Suprapubic skin (tissue), 4 donors: ENCODE data around the gene OR2F2. TPM values are rescaled to one million over a fixed set of nuclear protein-coding genes. Genes with fewer than 3 reads are reported as not detected.

Experiments
- DNase-seq, 2 donors: peaks; one replicate each; pipeline ENCODE4 v3.0.0-alpha.2; 2019; ENCODE audit warnings: low spot score in 2 of 2
- H3K27ac ChIP-seq: fragments of 200-600 bp; sonication (generic); one replicate; pipeline ENCODE4 v1.5.1; 2019
- H3K27me3 ChIP-seq: fragments of 200-600 bp; sonication (generic); one replicate; pipeline ENCODE4 v1.5.1; 2019
- H3K36me3 ChIP-seq: fragments of 200-600 bp; sonication (generic); one replicate; pipeline ENCODE4 v1.5.1; 2019
- H3K4me1 ChIP-seq: fragments of 200-600 bp; sonication (generic); one replicate; pipeline ENCODE4 v1.5.1; 2019
- H3K4me3 ChIP-seq: fragments of 200-600 bp; sonication (generic); one replicate; pipeline ENCODE4 v1.5.1; 2019; ENCODE audit warnings: mild to moderate bottlenecking
- H3K9me3 ChIP-seq: fragments of 200-600 bp; sonication (generic); one replicate; pipeline ENCODE4 v1.5.1; 2019
- CTCF ChIP-seq, 2 donors: fragments of 200-600 bp in 1 of 2; fragments of 450-650 bp in 1 of 2; sonication (generic) in 1 of 2; IDR thresholded peaks; one replicate each; pipeline ENCODE4 v1.5.1; 2016 to 2019; ENCODE audit warnings: antibody characterized with exemption in 2 of 2, mild to moderate bottlenecking in 1 of 2, moderate library complexity in 1 of 2
- EP300 ChIP-seq: sonication (generic); formaldehyde crosslinking; IDR thresholded peaks from one replicate; pipeline ENCODE4 v1.6.1; 2017; ENCODE audit warnings: antibody characterized with exemption
- POLR2A ChIP-seq, 2 donors: fragments of 450-650 bp; IDR thresholded peaks; one replicate each; pipeline ENCODE4 v1.6.1; 2017; ENCODE audit warnings: antibody characterized with exemption in 2 of 2, mild to moderate bottlenecking in 2 of 2, moderate library complexity in 2 of 2
- POLR2AphosphoS5 ChIP-seq, 3 donors: sonication (generic); formaldehyde crosslinking; IDR thresholded peaks; one replicate each; pipeline ENCODE4 v1.6.1; 2017; ENCODE audit warnings: antibody characterized with exemption in 3 of 3
- WGBS: methylation state at CpG from one replicate; pipeline ENCODE4 v1.1.5; 2018; 5-methylcytosine and 5-hydroxymethylcytosine counted together
- total RNA-seq, 4 donors: library from RNA; depleted of rRNA; stranded (reverse); fragments of >200 nt; gene quantifications; one replicate each; pipeline ENCODE4 v1.1.0, GENCODE V29; 2016

Gene OR2F2
- total RNA-seq, 4 donors from 2014 or later = not detected

GRCh38 chr7:143891457-143891856 lies 43.6 kb upstream of the OR2F2 start:
- 85% methylated on average over 2 of the region's 2 CpGs for WGBS
- Histone ChIP-seq H3K4me1 (no peaks in the 10 kb centered on the region), H3K9me3 (no peaks in the 10 kb centered on the region), H3K4me3 (no peak overlapping the region), H3K27me3 (no peaks in the 10 kb centered on the region), H3K36me3 (peaks cover 3% of the 10 kb centered on the region), H3K27ac (no peak overlapping the region)
- no peak for TF ChIP-seq POLR2A (IDR thresholded peaks at IDR 0.05)
- no peak for TF ChIP-seq CTCF (IDR thresholded peaks at IDR 0.05)
- no peak for TF ChIP-seq POLR2AphosphoS5 (IDR thresholded peaks at IDR 0.05)
- no peak for TF ChIP-seq EP300
- no peak for DNase-seq

DNA sequence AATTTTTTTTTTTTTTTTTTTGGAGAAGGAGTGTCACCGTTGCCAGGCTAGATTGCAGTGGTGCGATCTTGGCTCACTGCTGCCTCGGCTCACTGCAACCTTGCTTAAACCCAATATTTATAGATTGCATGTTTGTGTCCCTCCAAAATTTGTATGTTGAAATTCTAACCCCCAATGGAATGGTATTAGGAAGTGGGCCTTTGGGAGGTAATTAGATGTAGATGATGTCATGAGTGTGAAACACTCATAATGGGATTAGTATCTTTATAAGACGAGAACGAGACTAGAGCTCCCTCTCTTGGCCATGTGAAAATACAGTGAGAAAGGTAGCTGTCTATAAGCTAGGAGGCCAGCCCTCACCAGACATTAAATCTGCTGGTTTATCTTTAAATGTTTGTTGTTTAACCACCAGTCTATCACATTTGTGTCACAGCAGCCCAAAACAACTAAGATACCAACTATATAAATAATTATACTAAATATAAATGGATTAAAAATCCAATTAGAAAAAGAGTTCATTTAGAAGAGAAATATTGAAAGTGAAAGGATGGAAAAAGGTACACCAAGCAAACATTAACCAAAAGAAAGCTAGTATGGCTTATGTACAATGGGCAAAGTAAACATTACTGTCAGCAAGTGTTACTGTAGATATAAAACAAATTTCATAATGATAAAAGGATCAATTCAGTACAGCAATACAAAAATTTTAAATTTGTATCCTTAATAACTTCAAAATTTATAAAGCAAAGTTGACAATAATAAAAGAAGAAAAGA lies 42.3 kb upstream of the OR2F2 start:
- no peak for DNase-seq
- Histone ChIP-seq H3K9me3 (no peaks in the 10 kb centered on the region), H3K27ac (no peak overlapping the region), H3K4me3 (no peak overlapping the region), H3K4me1 (no peaks in the 10 kb centered on the region), H3K27me3 (no peaks in the 10 kb centered on the region), H3K36me3 (peaks cover 3% of the 10 kb centered on the region)
- TF ChIP-seq POLR2A (IDR thresholded peaks at IDR 0.05) = no peak
- TF ChIP-seq EP300 = no peak
- TF ChIP-seq CTCF (IDR thresholded peaks at IDR 0.05) = no peak
- no peak for TF ChIP-seq POLR2AphosphoS5 (IDR thresholded peaks at IDR 0.05)
- 91% methylated on average over 5 of the region's 5 CpGs for WGBS

DNA sequence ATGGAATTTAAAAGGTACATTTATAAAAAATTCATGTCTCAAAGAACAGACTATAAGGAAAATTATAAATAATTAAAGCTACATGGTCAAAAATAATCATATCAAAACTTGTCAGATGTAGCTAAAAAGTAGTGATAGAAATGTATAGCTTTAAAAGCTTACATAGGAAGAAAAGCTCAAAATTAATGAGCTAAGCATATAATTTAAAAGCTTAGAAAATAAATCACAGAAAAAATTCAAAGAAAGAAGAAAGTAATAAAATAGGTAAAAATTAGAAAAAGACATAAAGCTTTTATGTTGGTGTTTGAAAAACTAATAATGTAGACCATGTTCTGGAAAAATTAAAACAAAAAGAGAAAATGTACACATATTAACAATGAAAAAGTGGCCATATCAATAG lies 38.4 kb upstream of the OR2F2 start:
- H3K9me3 ChIP-seq = no peaks in the 10 kb centered on the region
- H3K27ac ChIP-seq = no peak overlapping the region
- no peaks in the 10 kb centered on the region for H3K27me3 ChIP-seq

DNA sequence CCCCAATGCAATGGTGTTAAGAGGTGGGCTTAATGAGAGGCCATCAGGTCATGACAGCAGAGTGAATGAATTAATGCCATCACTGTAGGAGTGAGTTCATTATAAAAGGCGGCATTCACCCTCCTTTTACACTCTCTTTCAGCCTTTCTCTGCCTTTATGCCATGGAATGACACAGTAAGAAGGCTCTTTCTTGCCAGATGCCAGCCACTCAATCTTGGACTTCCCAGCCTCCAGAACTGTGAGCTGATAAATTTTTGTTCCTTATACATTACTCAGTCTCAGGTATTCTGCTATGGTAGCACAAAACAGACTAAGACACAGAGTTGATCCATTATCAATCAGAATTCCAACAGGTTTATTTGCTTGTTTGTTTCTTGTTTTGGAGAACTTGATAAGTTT lies 36.2 kb upstream of the OR2F2 start:
- Histone ChIP-seq H3K9me3 (no peaks in the 10 kb centered on the region), H3K4me1 (peaks cover 25% of the 10 kb centered on the region), H3K36me3 (no peaks in the 10 kb centered on the region), H3K27ac (no peak overlapping the region), H3K4me3 (no peak overlapping the region), H3K27me3 (no peaks in the 10 kb centered on the region)
- DNase-seq = no peak
- WGBS = 100% methylated on average over 1 of the region's 1 CpG
- TF ChIP-seq EP300 = no peak
- no peak for TF ChIP-seq CTCF (IDR thresholded peaks at IDR 0.05)
- TF ChIP-seq POLR2AphosphoS5 (IDR thresholded peaks at IDR 0.05) = no peak
- no peak for TF ChIP-seq POLR2A (IDR thresholded peaks at IDR 0.05)

More for the DNA sequence above, 38.4 kb upstream of the OR2F2 start:
- Histone ChIP-seq H3K4me1 (peaks cover 19% of the 10 kb centered on the region), H3K4me3 (no peak overlapping the region), H3K36me3 (no peaks in the 10 kb centered on the region)
- DNase-seq = no peak
- TF ChIP-seq CTCF (IDR thresholded peaks at IDR 0.05) = no peak
- no peak for TF ChIP-seq POLR2AphosphoS5 (IDR thresholded peaks at IDR 0.05)
- TF ChIP-seq POLR2A (IDR thresholded peaks at IDR 0.05) = no peak
- no peak for TF ChIP-seq EP300

GRCh38 chr7:143900230-143900766 lies 34.7 kb upstream of the OR2F2 start:
- Histone ChIP-seq H3K4me3 (peak overlapping the region; percentile 90), H3K36me3 (no peaks in the 10 kb centered on the region), H3K9me3 (no peaks in the 10 kb centered on the region), H3K27me3 (no peaks in the 10 kb centered on the region), H3K4me1 (peaks cover 25% of the 10 kb centered on the region), H3K27ac (peak overlapping the region; percentile 38)
- no peak for TF ChIP-seq POLR2A (IDR thresholded peaks at IDR 0.05)
- no peak for TF ChIP-seq EP300
- TF ChIP-seq CTCF (IDR thresholded peaks at IDR 0.05) = no peak
- no peak for TF ChIP-seq POLR2AphosphoS5 (IDR thresholded peaks at IDR 0.05)
- 53% methylated on average over 5 of the region's 5 CpGs for WGBS
- DNase-seq = no peak
